GM10266 (cell line): ENCODE results near the gene GP1BA.

Experiments
- DNase-seq: peaks from one replicate; pipeline ENCODE4 v3.0.0; 2012; ENCODE audit errors: extremely low spot score
- TF ChIP-seq, protein P1 (sequence below): IDR thresholded peaks from 2 replicates; pipeline ENCODE4 v1.5.1; 2012; ENCODE audit warnings: mild to moderate bottlenecking, low read depth; ENCODE audit not compliant: control insufficient read depth, insufficient read depth; ENCODE audit errors: missing control alignments

GP1BA gene

DNA sequence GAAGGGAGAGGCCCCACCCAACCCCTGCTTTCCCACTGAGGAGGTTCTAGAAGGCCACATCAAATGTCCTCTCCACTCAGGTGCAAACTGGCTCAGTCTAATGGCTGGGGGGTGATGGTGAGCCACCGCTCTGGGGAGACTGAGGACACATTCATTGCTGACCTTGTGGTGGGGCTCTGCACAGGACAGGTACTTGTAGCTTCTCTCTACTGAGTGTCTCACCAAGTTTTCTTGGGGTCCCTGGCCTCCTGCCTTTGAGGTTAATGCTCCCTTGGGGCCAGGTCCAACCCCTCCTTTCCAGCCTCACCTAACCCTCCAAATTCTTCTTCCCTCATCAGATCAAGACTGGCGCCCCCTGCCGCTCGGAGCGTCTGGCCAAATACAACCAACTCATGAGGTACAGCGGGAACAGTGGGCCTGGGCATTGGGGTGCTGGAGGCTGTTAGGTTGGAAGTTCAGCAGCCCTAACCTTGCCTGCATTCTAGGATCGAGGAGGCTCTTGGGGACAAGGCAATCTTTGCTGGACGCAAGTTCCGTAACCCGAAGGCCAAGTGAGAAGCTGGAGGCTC, 24.5 kb downstream of the GP1BA start:
- TF ChIP-seq, protein P1, sequence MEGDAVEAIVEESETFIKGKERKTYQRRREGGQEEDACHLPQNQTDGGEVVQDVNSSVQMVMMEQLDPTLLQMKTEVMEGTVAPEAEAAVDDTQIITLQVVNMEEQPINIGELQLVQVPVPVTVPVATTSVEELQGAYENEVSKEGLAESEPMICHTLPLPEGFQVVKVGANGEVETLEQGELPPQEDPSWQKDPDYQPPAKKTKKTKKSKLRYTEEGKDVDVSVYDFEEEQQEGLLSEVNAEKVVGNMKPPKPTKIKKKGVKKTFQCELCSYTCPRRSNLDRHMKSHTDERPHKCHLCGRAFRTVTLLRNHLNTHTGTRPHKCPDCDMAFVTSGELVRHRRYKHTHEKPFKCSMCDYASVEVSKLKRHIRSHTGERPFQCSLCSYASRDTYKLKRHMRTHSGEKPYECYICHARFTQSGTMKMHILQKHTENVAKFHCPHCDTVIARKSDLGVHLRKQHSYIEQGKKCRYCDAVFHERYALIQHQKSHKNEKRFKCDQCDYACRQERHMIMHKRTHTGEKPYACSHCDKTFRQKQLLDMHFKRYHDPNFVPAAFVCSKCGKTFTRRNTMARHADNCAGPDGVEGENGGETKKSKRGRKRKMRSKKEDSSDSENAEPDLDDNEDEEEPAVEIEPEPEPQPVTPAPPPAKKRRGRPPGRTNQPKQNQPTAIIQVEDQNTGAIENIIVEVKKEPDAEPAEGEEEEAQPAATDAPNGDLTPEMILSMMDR, result peak; percentile 49
- no peak for DNase-seq

DNA sequence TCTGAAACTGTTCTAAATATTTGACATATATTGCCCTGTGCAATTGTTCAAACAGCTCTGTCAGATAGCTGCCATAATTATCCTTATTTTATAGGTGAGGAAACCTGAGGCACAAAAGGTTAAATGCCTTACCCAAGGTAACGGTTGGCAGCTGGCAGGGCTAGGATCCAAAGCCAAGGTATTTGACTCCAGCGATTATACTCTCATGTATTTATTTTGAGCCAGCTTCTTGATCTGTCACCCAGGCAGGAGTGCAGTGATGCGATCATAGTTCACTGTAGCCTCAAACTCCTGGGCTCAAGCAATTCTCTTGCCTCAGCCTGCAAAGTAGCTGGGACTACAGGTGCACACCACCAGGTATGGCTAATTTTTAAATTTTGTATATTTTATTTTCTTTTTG, 26.0 kb downstream of the GP1BA start:
- TF ChIP-seq, protein P1, result no peak

DNA sequence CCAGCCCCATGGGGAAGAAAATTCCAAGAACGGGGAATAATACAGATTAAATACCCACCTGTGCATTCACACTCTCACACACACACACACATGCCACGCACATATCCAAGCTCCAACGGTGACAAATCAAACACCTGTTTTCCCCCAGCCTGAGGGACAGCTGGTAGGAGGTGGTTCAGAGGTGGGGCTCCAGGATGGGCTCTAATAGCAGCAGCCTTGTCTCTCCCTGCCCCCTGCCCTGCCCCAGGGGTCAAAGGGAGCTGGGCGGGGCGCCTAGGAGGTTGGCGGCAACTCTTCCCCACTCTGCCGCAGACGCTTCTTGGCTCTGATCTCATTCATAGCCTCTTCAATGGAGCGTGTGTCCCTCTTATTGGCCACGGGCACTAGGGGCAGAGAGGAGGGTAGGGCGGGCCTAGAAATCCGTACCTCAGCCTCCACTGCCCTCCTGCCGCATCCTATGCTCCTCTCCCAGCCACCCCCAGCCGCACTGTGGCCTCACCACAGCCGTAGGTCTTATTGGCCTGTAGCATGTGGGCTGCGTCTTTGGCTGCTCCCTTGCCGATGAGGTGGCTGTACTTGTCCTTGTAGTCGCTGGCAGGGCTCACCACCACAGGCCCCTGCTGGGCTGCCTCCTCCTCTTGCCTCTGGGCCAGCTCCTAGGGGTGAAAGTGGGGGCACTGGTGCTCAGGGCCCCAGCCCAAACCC, 27.3 kb downstream of the GP1BA start:
- DNase-seq, result no peak
- TF ChIP-seq, protein P1, result no peak

More for the DNA sequence above, 26.0 kb downstream of the GP1BA start:
- DNase-seq, result no peak

DNA sequence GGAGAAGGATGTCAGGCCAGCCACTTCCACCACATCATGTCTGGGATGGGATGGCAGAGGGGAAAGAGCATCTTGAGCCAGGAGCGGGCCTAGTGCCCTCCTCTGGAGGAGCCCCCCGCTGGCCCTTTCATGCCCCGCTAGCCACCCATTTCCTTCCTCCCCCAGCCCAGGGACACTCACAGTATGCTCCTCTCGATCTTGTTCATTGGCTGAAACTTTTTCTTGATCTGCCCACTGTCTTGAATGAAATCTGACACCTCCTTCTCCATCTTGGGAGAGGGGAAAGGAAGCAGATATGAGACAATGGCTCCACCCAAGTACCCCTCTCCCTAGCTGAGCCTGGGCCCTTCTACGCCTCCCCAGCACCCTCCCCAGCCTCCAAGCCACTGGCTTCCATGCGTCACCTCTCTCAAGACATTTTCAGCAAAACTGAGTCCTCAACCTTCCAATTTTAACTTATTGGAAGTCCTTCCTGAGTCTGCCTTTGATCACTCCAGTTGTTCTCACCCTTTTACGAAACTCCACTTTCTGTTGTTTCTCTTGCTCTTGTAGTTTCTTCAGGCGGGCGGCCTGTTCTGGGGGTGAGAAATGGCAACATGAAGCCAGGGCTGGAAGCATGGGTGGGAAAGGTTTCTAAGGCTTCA, 28.3 kb downstream of the GP1BA start:
- DNase-seq, result no peak
- TF ChIP-seq, protein P1, result no peak

DNA sequence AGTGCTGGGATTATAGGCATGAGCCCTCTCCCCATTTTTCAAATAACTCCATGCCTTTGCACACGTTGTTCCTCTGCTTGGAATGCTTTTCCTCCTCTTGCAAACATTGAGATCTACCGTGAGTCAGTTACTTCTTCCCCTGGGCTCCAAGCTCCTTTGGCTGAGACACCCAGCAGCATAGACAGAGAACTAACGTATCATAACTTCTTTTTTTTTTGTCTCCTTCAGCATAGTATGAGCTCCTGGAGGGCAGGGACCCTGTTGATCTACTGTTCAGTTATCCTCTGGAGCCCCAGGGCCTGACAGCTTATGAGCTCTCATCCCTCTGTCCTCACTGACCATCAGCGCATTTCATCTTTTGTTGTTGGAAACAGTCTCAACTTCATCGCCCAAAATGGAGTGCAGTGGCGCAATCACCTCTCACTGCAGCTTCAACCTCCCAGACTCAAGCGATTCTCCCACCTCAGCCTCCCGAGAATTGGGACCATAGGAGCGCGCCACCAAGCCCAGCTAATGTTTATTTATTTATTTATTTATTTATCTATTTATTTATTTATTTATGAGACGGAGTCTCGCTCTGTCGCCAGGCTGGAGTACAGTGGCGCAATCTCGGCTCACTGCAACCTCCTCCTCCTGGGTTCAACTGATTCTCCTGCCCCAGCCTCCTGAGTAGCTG, 33.4 kb downstream of the GP1BA start:
- no peak for DNase-seq
- TF ChIP-seq, protein P1, result no peak

DNA sequence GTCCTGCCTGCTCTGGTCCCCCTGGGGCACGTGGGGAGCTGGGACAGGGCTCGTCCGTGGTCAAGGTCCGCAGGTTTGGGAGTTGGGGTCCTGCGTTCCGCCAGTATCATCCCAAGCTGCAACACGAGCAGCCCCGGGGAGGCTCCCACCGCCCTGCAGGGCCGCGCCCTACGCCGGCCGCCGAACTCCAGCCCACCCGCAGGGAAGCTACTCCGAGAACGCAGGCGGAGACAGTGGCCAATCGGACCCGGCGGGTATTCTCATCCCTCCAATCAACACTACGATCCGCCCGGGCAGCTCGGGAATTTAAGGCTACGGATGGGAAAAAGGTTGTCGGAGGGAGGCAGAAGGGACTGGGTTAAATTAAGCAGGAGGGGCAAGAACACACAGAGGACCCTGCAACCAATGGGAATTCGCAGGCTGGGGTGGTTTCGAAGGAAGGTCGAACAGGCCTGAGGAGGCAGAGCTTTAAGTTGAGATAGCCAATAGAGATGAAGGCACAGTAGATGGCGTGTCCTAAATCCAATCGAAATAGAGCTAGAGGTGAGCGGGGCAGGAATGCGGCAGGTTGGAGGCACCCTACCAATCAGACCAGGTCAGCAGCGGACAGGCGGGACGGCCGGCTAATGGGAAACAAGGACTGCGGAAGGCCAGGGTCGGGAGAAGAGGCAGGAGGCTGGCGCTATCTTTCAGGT, 34.9 kb downstream of the GP1BA start:
- peak; percentile 98 for DNase-seq
- TF ChIP-seq, protein P1, result no peak
